Measurements from ENCODE around the gene ANKRD24.
"Not testable (repeated sequence)": the region's sequence is repeated elsewhere in the genome, so short reads cannot be mapped to it uniquely, and the experiment has no call there.

Gene ANKRD24

GRCh38 chr19:4267901-4268815 lies 85.7 kb downstream of the ANKRD24 start:
- DNase-seq (ENCODE audit: low read depth): no peak

GRCh38 chr19:4268816-4269430 lies 86.4 kb downstream of the ANKRD24 start:
- DNase-seq (ENCODE audit: low read depth): no peak

- no peak for DNase-seq (ENCODE audit: low read depth)
Measured at GRCh38 chr19:4272894-4273293, 90.4 kb downstream of the ANKRD24 start.

GRCh38 chr19:4274321-4274686 lies 91.8 kb downstream of the ANKRD24 start:
- DNase-seq (ENCODE audit: low read depth): not testable (repeated sequence)

Measured in activated gamma-delta T cell treated with anti-CD3 and anti-CD28 coated beads, Interleukin-2, amount 50 U/mL, for 16 hours (primary cell).